HG03039 (cell line): Measurements from ENCODE around the gene CXCR1.
"Not testable (repeated sequence)": the region's sequence is repeated elsewhere in the genome, so short reads cannot be mapped to it uniquely, and the experiment has no call there.

Experiments used
- ATAC-seq: cut with Tn5 transposase; IDR thresholded peaks from one replicate; pipeline ENCODE4 v1.9.1; 2021; ENCODE audit warnings: mild to moderate bottlenecking, moderate library complexity; ENCODE audit not compliant: unreplicated experiment

CXCR1 gene

GRCh38 chr2:218162814-218163213 lies 3.9 kb downstream of the CXCR1 start:
- ATAC-seq = no peak

DNA sequence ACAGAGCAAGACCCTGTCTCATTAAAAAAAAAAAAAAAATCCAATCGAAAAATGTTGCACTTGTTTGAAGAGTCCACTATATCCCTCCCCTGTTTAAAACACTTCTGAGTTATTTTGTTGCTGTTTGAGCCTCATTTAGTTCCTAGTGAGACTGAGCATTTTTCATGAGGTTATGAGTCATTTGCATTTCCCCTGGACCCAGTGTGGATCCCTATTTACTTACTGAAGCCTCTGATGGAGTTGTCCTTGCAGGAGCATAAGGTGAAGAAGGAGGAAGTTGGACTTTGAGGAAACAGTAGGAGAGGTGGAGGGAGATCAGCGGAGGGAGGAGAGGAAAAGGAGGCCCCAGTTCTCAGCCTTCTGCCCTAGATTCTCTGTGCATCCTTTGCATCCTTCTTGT lies 5.1 kb downstream of the CXCR1 start:
- no peak for ATAC-seq

DNA sequence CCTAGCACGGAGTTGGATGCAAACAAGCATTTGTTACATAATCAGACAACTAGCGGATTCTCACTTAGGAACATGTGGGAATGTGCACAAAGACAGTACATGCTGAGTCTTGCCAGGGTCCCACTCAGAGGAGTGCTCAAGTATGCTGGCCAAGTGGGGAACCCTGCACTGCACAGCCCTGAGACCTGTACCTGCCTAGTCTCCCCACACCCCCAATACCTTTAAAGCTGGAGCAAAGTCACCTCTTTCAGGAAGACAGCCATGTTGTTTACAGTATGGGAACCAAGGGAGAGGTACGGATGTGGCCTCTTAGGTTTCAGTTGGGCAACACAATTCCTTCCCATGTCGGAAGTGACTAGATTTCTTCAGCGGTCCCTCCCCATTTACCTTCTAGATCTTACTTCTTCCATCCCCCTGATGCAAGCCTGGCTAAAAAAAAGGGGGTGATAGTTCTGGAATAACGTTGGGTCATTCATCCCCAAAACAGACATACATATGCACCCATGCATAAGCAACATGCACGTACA lies 10.7 kb downstream of the CXCR1 start:
- no peak for ATAC-seq

- ATAC-seq = no peak
Observed at GRCh38 chr2:218152777-218153176, 14.0 kb downstream of the CXCR1 start.

- no peak for ATAC-seq
Observed at GRCh38 chr2:218152172-218152571, 14.6 kb downstream of the CXCR1 start.

GRCh38 chr2:218149848-218150440 lies 16.8 kb downstream of the CXCR1 start:
- ATAC-seq = no peak

- no peak for ATAC-seq
Observed at GRCh38 chr2:218149098-218149497, 17.7 kb downstream of the CXCR1 start.

- no peak for ATAC-seq
Observed at GRCh38 chr2:218146056-218146455, 20.7 kb downstream of the CXCR1 start.

GRCh38 chr2:218145124-218145523 lies 21.6 kb downstream of the CXCR1 start:
- ATAC-seq = no peak

DNA sequence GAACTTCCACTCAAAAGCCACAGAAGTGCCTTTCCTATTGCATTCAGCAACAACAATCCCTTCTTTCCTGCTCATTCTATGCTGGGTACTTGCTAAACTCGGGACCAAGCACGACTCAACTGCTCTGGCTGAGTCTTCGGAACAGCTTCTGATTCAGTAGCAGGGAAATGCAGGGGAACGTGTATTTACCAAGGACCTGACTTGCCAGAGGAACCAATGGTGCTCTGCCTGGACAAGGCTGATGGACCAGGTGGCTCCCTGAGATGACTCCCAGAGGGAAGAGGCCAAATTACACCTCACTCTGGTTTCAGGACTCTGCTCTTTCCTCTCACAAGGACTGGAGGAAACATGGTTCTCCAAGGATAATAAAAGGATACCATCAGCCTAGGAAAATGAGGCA lies 28.7 kb downstream of the CXCR1 start:
- ATAC-seq = no peak

- ATAC-seq = no peak
Observed at GRCh38 chr2:218137514-218137913, 29.2 kb downstream of the CXCR1 start.

GRCh38 chr2:218130822-218131221 lies 35.9 kb downstream of the CXCR1 start:
- ATAC-seq = no peak

GRCh38 chr2:218130377-218130776 lies 36.4 kb downstream of the CXCR1 start:
- ATAC-seq = no peak

GRCh38 chr2:218129458-218130135 lies 37.2 kb downstream of the CXCR1 start:
- no peak for ATAC-seq

DNA sequence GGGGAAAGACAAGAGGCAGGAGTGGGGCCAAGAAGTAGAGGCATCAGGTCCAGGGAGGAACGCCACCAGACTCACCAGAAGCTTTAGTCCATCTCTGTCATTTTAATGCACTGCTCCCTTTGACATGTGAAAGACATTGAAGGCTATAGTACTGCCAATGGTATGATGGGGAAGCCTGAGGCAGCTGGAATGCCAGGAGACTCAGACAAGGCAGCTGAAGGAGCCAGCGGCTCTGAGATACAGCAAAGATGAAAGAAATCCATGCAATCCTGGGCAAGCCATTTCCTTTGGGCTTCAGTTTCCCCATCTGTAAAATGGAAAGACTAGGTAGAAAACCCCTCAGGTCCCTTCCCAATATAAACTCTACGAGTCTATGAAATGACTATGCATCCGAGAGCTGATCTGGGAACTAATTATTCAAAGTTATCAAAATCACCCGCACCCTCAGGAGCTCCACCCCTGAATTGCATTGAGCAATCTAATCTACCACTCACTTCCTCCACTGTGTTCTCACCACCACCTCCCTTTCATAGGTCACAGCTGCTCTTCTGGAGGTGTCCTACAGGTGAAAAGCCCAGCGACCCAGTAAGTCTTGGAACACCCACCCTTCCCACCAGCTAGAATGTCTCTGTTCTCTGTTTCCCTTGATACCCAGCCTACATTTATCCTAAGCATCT lies 37.8 kb downstream of the CXCR1 start:
- no peak for ATAC-seq

DNA sequence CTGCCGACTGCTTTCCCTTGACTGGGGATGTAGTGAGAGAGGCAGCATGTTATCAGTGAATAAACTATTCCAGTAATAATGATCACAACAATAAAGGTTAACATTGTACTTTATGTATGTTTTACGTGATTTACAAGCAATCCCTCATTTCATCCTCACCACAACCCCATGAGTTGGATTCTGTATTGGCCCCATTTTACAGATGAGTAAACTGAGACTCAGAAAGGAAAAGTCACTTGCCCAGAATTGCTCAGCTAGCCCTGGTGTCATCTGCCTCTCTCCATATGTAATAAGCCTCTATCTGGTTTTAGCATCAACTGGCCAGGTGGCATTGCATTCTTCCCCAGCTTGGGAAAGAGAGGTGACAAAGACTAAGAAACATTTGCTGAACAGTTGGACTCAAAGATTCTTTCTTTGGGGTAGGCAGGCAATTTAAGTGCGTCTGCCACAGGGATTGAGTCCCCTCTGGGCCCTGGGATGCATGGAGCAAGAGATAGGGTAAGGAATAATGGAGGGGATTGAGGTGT lies 38.8 kb downstream of the CXCR1 start:
- no peak for ATAC-seq

- ATAC-seq = no peak
Observed at GRCh38 chr2:218125626-218126080, 41.1 kb downstream of the CXCR1 start, which contains the start of gene CXCR2. TSS of gene CXCR2 (plus strand) at chr2:218126028. CDS start at chr2:218134802, 8,774 bp downstream.

GRCh38 chr2:218125095-218125494 lies 41.7 kb downstream of the CXCR1 start:
- ATAC-seq = no peak

DNA sequence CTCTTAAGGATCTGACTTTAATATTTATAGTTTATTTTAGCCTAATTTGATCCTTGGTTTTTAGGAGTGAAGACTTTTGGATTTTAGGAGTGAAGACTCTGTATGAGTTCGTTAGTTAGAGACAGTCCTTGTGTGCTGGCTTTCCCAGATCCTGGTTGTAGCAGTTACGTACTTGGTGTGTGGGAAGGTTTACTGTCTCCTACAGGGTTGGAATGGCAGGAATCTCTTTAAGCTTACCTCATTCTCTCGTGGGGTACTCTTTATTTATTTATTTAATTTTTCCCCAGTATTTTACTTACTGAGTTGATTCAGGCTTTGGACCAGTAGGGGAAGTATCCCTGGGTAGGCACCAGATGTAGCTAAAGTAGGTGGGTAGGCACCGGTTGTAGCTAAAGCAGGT lies 42.8 kb downstream of the CXCR1 start:
- ATAC-seq = no peak

DNA sequence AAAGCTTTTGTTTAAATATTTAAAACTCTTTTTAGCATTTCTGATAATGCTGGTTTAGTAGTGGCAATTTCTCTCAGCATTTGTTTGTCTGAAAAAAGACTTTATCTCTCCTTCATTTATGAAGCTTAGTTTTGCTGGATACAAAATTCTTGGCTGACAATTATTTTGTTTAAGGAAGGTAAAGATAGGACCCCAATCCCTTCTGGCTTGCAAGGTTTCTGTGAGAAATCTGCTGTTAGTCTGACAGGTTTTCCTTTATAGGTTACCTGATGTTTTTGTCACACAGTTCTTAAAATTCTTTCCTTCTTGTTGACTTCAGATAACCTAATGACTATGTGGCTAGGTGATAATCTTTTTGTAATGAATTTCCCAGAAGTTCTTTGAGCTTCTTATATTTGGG lies 44.5 kb downstream of the CXCR1 start:
- not testable (repeated sequence) for ATAC-seq

DNA sequence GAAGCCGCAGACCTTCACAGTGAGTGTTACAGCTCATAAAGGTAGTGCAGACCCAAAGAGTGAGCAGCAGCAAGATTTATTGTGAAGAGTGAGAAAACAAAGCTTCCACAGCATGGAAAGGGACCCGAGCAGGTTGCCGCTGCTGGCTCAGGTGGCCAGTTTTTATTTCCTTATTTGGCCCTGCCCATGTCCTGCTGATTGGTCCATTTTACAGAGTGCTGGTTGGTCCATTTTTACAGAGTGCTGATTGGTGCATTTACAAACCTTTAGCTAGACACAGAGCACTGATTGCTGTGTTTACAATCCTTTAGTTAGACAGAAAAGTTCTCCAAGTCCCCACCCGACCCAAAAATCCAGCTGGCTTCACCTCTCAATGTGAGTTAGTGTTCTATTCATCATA lies 45.0 kb downstream of the CXCR1 start:
- ATAC-seq = not testable (repeated sequence)
